ENCODE results near the gene IQGAP1.

DNA sequence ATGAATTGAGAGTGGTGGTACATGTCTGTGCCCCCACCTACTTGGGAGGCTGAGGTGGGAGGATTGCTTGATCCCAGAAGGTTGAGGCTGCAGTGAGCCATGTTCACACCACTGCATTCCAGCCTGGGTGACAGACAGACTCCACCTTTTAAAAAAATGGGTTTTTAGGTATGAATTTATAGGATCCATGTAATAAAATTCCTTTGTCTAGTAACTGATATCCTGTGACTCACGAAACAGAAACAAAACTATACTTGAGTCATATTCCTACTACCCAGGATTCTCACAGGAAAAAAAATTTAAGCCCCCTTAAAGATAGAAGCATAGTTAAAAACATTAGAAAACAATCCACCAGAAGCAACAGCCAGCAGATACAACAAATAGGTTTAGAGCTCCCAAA is 131.6 kb downstream of the IQGAP1 start:
- TF ChIP-seq, protein P1, sequence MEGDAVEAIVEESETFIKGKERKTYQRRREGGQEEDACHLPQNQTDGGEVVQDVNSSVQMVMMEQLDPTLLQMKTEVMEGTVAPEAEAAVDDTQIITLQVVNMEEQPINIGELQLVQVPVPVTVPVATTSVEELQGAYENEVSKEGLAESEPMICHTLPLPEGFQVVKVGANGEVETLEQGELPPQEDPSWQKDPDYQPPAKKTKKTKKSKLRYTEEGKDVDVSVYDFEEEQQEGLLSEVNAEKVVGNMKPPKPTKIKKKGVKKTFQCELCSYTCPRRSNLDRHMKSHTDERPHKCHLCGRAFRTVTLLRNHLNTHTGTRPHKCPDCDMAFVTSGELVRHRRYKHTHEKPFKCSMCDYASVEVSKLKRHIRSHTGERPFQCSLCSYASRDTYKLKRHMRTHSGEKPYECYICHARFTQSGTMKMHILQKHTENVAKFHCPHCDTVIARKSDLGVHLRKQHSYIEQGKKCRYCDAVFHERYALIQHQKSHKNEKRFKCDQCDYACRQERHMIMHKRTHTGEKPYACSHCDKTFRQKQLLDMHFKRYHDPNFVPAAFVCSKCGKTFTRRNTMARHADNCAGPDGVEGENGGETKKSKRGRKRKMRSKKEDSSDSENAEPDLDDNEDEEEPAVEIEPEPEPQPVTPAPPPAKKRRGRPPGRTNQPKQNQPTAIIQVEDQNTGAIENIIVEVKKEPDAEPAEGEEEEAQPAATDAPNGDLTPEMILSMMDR (IDR thresholded peaks at IDR 0.05) = no peak
- TF ChIP-seq EP300 (IDR thresholded peaks at IDR 0.05) (no peak), POLR2A (IDR thresholded peaks at IDR 0.05) (no peak)
